Measurements from ENCODE around the gene AUTS2.

The AUTS2 gene

DNA sequence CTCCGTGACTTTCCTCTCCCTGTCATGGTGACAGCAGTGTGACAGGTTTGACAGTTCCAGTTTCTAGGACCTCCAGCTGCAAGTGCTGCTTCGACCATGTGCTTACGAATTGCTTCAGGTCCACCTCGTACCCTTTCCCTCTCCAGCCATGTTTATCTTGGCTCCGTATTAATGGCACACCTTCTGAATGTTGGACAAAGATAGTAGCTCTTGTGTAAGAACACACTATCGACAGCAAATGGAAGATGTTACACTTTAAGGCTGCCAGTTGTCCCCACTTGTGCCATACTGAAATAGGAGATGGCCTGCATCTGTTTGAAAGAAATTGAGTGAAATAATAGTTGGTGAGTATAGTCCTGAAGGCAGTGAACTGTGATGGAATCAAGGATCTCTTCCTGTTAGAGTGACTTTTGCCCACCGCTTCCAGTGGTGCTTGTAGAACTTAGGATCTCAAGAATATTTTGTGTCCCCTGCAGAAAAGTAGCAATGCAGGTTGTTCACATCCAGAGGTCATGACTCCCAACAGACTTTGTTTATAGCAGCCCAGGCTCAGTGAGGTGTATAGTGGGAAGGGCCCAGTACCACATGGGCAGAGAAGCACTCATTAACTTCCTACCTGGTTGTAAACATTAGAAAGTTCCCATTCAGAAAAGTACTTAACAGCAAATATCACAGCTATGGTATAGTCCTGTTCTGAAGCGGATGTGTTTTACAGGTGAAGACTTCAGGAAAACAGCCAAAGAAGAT is 904.0 kb downstream of the AUTS2 start:
- H2AFZ ChIP-seq (ENCODE audit: low read length) = no peak overlapping the region
- TF ChIP-seq EZH2phosphoT487 (IDR thresholded peaks at IDR 0.05; ENCODE audit: borderline replicate concordance) = no peak
- TF ChIP-seq, protein P1, sequence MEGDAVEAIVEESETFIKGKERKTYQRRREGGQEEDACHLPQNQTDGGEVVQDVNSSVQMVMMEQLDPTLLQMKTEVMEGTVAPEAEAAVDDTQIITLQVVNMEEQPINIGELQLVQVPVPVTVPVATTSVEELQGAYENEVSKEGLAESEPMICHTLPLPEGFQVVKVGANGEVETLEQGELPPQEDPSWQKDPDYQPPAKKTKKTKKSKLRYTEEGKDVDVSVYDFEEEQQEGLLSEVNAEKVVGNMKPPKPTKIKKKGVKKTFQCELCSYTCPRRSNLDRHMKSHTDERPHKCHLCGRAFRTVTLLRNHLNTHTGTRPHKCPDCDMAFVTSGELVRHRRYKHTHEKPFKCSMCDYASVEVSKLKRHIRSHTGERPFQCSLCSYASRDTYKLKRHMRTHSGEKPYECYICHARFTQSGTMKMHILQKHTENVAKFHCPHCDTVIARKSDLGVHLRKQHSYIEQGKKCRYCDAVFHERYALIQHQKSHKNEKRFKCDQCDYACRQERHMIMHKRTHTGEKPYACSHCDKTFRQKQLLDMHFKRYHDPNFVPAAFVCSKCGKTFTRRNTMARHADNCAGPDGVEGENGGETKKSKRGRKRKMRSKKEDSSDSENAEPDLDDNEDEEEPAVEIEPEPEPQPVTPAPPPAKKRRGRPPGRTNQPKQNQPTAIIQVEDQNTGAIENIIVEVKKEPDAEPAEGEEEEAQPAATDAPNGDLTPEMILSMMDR (conservative IDR thresholded peaks at IDR 0.05; ENCODE audit: low read length) = no peak

DNA sequence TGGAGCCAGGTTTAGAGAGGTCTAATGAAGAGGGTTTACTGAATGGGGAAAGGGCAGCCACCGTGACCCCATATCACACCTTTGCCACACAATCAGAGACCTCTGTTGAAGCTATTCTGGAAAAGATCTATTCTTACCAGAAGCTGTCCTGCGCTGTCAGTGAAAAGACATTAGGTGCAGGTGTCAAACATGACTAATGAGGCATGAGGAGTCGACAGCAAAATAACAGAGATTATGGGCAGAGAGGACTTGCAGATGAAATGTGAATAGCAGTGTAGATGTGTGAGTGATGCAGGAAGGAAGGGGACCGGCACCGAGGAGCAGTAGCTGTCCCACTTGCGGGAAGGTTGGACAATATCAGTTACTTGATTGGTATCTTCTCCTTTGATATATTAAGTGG is 906.0 kb downstream of the AUTS2 start:
- Histone ChIP-seq H3K27me3 (ENCODE audit: insufficient read depth, low read length, poor library complexity, severe bottlenecking) (no peaks in the 10 kb centered on the region), H3K9me2 (replicated peaks; ENCODE audit: low read depth, low read length) (no peaks in the 10 kb centered on the region), H3F3A (ENCODE audit: low read depth) (no peaks in the 10 kb centered on the region), H3K9me3 (ENCODE audit: insufficient read depth, low read depth, low read length) (no peaks in the 10 kb centered on the region), H3K4me2 (ENCODE audit: low read depth, low read length, poor library complexity, severe bottlenecking) (no peak overlapping the region), H3K9ac (ENCODE audit: low read depth, low read length, poor library complexity, severe bottlenecking) (no peak overlapping the region), H3K4me3 (ENCODE audit: low read length, poor library complexity, severe bottlenecking) (no peak overlapping the region), H3K4me1 (ENCODE audit: insufficient read depth, low read length, poor library complexity, severe bottlenecking) (no peaks in the 10 kb centered on the region), H4K20me1 (ENCODE audit: insufficient read depth, low read length, poor library complexity, severe bottlenecking) (no peaks in the 10 kb centered on the region), H3K36me3 (ENCODE audit: insufficient read depth, low read length) (no peaks in the 10 kb centered on the region), H2AFZ (ENCODE audit: low read length) (no peak overlapping the region), H3K79me2 (ENCODE audit: insufficient read depth, low read length) (no peaks in the 10 kb centered on the region)
- no peak for TF ChIP-seq EZH2phosphoT487 (IDR thresholded peaks at IDR 0.05; ENCODE audit: borderline replicate concordance)
- TF ChIP-seq, protein P1 (conservative IDR thresholded peaks at IDR 0.05; ENCODE audit: low read length) = no peak

More for the DNA sequence above, 904.0 kb downstream of the AUTS2 start:
- no peaks in the 10 kb centered on the region for H3K27me3 ChIP-seq (ENCODE audit: insufficient read depth, low read length, poor library complexity, severe bottlenecking)
- H4K20me1 ChIP-seq (ENCODE audit: insufficient read depth, low read length, poor library complexity, severe bottlenecking) = no peaks in the 10 kb centered on the region
- H3K79me2 ChIP-seq (ENCODE audit: insufficient read depth, low read length) = no peaks in the 10 kb centered on the region
- H3K4me3 ChIP-seq (ENCODE audit: low read length, poor library complexity, severe bottlenecking) = no peak overlapping the region
- no peak overlapping the region for H3K4me2 ChIP-seq (ENCODE audit: low read depth, low read length, poor library complexity, severe bottlenecking)
- no peaks in the 10 kb centered on the region for H3K36me3 ChIP-seq (ENCODE audit: insufficient read depth, low read length)
- no peaks in the 10 kb centered on the region for H3K4me1 ChIP-seq (ENCODE audit: insufficient read depth, low read length, poor library complexity, severe bottlenecking)
- no peaks in the 10 kb centered on the region for H3K9me3 ChIP-seq (ENCODE audit: insufficient read depth, low read depth, low read length)
- H3F3A ChIP-seq (ENCODE audit: low read depth) = no peaks in the 10 kb centered on the region
- no peaks in the 10 kb centered on the region for H3K9me2 ChIP-seq (replicated peaks; ENCODE audit: low read depth, low read length)
- H3K9ac ChIP-seq (ENCODE audit: low read depth, low read length, poor library complexity, severe bottlenecking) = no peak overlapping the region

DNA sequence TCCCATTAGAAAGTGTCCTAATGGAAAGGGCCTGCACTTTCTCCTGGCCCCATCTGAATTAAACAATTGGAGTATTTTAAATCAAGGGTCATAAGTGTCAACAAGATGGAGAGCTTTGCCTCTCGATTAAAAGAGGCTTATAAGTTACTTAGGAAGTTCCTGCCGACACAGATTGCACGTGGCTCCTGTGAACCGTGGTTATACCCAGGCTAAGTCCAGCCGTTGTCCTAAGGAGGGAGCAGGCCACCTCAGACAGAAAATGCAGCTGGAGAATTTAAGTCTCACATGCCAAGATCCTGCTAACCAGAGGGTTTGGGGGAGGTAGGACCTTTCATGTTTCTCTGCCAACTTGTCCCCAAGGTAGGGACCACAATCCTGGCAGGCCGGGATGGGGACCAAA is 907.2 kb downstream of the AUTS2 start:
- Histone ChIP-seq H4K20me1 (ENCODE audit: insufficient read depth, low read length, poor library complexity, severe bottlenecking) (no peaks in the 10 kb centered on the region), H3K79me2 (ENCODE audit: insufficient read depth, low read length) (no peaks in the 10 kb centered on the region), H3K27me3 (ENCODE audit: insufficient read depth, low read length, poor library complexity, severe bottlenecking) (no peaks in the 10 kb centered on the region), H3K4me1 (ENCODE audit: insufficient read depth, low read length, poor library complexity, severe bottlenecking) (no peaks in the 10 kb centered on the region), H3K36me3 (ENCODE audit: insufficient read depth, low read length) (no peaks in the 10 kb centered on the region), H2AFZ (ENCODE audit: low read length) (no peak overlapping the region), H3K4me2 (ENCODE audit: low read depth, low read length, poor library complexity, severe bottlenecking) (no peak overlapping the region), H3K9me3 (ENCODE audit: insufficient read depth, low read depth, low read length) (no peaks in the 10 kb centered on the region), H3F3A (ENCODE audit: low read depth) (no peaks in the 10 kb centered on the region), H3K9me2 (replicated peaks; ENCODE audit: low read depth, low read length) (no peaks in the 10 kb centered on the region), H3K4me3 (ENCODE audit: low read length, poor library complexity, severe bottlenecking) (no peak overlapping the region), H3K9ac (ENCODE audit: low read depth, low read length, poor library complexity, severe bottlenecking) (no peak overlapping the region)
- no peak for TF ChIP-seq EZH2phosphoT487 (IDR thresholded peaks at IDR 0.05; ENCODE audit: borderline replicate concordance)
- TF ChIP-seq, protein P1 (conservative IDR thresholded peaks at IDR 0.05; ENCODE audit: low read length) = no peak
